AG09309 (cell line): ENCODE results near the gene NACA2.
"Not testable (repeated sequence)": the region's sequence is repeated elsewhere in the genome, so short reads cannot be mapped to it uniquely, and the experiment has no call there.

Experiments
- DNase-seq: peaks from one replicate; pipeline ENCODE4 v3.0.0-alpha.2; 2010; ENCODE audit warnings: low read depth
- H3K4me3 ChIP-seq: 2 replicates; pipeline ENCODE4 v1.5.1; 2011; ENCODE audit warnings: mild to moderate bottlenecking, low read depth, low read length, moderate library complexity; ENCODE audit not compliant: control insufficient read depth
- TF ChIP-seq, protein P1 (sequence below): IDR thresholded peaks from 2 replicates; pipeline ENCODE4 v1.5.1; 2011; ENCODE audit warnings: mild to moderate bottlenecking, low read depth, low read length, inconsistent platforms; ENCODE audit not compliant: insufficient read depth, control insufficient read depth; ENCODE audit errors: missing control alignments

Gene NACA2

DNA sequence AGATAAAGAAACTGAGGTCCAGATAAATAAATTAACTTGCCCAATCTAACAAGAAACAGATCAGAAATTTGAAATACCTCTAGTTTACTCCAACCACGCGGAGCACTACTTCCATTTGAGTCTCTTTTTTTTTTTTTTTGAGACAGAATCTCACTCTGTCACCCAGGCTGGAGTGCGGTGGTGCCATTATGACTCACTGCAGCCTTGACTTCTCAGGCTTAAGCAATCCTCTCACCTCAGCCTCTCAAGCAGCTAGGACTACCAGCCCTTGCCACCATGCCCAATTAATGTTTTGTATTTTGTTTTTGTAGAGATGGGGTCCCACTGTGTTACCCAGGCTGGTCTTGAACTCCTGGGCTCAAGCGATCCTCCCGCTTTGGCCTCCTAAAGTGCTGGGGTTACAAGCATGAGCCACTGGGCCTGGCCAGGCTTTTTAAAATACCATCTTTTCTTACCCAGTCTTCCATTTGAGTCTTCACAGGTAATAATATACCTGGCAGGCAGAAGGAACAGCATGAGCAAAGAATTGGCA lies 3.3 kb upstream of the NACA2 start:
- H3K4me3 ChIP-seq: no peak overlapping the region
- DNase-seq: no peak
- TF ChIP-seq, protein P1, sequence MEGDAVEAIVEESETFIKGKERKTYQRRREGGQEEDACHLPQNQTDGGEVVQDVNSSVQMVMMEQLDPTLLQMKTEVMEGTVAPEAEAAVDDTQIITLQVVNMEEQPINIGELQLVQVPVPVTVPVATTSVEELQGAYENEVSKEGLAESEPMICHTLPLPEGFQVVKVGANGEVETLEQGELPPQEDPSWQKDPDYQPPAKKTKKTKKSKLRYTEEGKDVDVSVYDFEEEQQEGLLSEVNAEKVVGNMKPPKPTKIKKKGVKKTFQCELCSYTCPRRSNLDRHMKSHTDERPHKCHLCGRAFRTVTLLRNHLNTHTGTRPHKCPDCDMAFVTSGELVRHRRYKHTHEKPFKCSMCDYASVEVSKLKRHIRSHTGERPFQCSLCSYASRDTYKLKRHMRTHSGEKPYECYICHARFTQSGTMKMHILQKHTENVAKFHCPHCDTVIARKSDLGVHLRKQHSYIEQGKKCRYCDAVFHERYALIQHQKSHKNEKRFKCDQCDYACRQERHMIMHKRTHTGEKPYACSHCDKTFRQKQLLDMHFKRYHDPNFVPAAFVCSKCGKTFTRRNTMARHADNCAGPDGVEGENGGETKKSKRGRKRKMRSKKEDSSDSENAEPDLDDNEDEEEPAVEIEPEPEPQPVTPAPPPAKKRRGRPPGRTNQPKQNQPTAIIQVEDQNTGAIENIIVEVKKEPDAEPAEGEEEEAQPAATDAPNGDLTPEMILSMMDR: no peak

DNA sequence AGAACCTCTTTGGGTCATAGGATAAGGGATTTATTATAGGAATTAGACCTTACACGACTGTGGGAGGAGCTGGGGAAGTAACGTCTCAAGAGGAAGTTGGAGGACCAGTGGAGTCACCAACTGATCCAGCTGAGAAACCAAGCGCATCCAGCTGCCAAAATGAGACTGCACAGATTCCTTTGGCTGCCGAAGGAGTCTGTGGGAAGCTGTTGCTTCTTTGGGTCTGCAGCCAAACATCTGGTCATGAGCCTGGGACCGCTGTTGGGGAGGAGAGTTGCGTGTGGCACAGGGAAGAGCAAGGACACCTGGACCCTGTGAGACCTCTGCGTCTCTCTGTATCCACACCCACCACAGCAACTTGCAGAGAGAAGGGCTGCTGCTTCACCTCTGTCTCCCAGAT lies 2.4 kb upstream of the NACA2 start:
- no peak for DNase-seq
- TF ChIP-seq, protein P1: no peak
- no peak overlapping the region for H3K4me3 ChIP-seq

DNA sequence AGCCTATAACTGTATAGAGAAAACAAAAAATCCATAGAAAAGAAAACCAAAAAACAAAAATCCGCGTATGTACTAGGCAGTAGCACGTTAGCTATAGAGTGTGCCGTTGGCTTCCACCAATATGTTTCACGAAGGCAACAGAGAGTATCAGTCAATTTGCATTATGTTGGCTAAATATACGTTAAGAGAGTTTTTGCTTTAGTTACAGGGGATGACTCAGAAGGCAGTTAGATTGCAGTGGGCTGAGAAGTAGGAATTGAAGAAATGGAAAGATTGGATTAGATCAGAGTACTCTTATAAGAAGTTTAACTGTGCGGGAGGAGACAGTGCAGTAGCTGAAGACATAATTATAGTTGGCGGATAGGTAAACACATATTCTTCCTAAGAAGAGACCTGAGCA lies 911 bp upstream of the NACA2 start:
- TF ChIP-seq, protein P1: no peak
- no peak overlapping the region for H3K4me3 ChIP-seq
- no peak for DNase-seq

DNA sequence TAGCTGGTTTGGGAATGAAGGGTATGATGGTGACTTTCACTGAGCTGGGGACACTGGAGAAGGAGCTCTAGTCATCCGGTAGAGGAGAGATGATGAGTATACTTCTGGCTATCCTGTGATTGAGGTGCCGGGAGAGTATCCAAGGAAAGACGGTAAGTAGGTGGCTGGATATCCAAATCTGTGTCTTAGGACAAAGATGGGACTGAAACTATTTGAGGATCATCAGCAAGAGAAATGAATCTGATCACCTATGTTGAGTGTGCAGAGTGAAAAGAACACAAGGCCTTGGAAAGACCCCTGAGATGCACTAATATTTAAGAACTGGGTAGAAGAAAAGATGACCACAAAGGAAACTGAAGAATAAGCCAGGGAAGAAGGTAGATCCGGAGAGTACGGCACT lies 1.0 kb downstream of the NACA2 start:
- no peak for DNase-seq
- H3K4me3 ChIP-seq: no peak overlapping the region
- TF ChIP-seq, protein P1: no peak

DNA sequence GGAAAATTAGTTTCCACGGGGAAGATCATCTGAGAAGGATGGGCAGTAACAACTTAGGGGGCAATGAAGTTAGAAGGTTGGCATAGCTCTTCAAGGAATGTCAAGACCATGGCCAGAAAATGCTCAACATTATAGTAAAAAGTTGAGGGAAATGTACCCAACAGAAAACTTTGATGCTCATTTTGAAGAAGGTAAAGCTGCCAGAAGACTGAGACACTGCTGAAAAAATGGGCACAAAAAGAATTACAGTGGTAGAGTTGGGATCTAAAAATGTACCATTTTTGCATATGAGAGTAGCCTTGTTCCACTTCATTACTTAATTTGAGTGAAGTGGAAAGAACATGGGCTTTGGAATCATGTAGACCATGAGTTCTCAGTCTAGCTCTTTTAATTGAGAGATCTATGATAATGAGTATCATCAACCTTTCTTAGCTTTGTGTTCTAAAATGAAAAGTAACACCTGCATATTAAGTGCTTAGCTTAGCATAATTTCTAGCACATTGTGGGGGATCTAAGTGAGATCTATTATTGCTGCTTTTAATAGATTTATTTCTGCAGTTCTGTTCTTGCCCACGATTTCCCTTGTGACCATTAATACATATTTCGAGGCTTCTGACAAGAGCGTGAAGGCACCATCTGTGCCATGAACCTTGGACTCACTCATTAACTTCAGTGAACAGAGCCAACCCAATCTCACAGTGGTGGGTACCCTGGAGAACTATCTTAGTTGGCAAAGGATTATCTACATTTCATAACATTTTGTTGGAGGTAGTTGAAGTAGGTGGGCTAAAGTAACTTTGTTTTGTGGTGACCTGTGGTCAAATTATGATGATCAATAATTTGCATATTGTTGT lies 3.0 kb downstream of the NACA2 start:
- TF ChIP-seq, protein P1: no peak
- no peak overlapping the region for H3K4me3 ChIP-seq
- DNase-seq: no peak

DNA sequence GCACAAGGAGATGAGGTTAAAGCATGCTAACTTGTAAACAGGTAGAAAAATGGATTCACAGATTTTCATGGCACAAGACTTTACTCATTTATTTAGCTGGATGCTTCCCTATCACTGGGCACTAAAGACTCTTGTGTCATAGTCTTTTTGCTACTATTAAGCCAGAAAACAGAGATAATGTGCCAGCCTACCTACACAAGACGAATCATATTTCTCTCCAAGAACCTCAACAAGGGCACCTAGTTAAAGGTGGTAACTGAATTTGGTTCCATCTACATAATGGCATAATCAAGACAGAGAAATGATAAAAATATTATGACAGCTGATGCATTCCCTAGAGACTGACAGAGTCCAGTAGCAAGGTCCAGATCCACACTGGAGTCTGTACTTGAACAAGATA lies 3.8 kb downstream of the NACA2 start:
- TF ChIP-seq, protein P1: no peak
- DNase-seq: no peak

DNA sequence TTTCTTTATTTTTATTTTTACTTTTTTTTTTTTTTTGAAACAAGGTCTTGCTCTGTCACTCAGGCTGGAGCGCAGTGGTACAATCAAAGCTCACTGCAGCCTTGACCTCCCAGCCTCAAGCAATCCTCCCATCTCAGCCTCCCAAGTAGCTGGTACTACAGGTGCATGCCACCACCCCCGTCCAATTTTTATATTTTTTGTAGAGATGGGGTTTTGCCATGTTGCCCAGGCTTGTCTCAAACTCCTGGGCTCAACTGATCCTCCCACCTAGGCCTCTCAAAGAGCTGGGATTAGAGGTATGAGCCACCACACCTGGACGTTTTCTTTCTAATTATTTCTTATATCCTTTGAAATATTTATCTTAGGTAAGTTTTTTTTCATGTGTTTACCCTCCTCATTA lies 4.4 kb downstream of the NACA2 start:
- DNase-seq, H3K4me3 ChIP-seq: not testable (repeated sequence)

More for the DNA sequence above, 3.8 kb downstream of the NACA2 start:
- no peak overlapping the region for H3K4me3 ChIP-seq
